ENCODE measurements around the gene KATNB1. TPM values are rescaled to one million over a fixed set of nuclear protein-coding genes. Genes with fewer than 3 reads are reported as not detected.

KATNB1 gene
- polyA plus RNA-seq, 4 donors = 9.6 to 19.3 (median 12.1) TPM

DNA sequence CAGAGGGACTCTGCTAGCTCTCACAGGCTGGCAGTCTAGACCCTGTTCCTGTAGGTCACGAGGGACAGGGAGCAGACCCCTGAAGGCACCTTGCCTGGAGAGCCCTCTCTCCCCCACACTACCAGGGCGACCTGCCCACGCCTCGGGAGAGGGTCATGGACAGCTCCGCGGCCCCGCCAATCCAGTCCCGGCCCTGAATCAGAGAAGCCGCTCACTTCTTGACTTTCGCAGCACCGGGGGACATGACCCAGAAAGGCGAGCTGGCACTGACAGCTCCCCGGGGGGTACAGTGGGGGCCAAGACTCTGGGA is 61.6 kb downstream of the KATNB1 start:
- Histone ChIP-seq H3K36me3 (ENCODE audit: control insufficient read depth in 3 of 3, insufficient read depth in 2 of 3, low read depth in 1 of 3, low read length in 3 of 3) (peaks cover 0 to 45% (median 3%) of the 10 kb centered on the region in 3 donors), H3K27me3 (ENCODE audit: control insufficient read depth in 3 of 3, insufficient read depth in 3 of 3, low read length in 3 of 3) (no peaks in the 10 kb centered on the region), H3K4me1 (ENCODE audit: control insufficient read depth in 3 of 3, insufficient read depth in 2 of 3, low read depth in 1 of 3, low read length in 2 of 3) (peaks cover 14 to 58% (median 19%) of the 10 kb centered on the region in 3 donors), H3K4me3 (ENCODE audit: low read depth in 1 of 3, low read length in 3 of 3) (peak overlapping the region in 2 of 3 donors; percentile 40 to 52), H3K27ac (ENCODE audit: low read depth in 1 of 3, low read length in 2 of 3) (peak overlapping the region in 1 of 3 donors; percentile 92), H3K9me3 (ENCODE audit: control insufficient read depth in 2 of 2, insufficient read depth in 1 of 2, low read depth in 1 of 2, low read length in 1 of 2) (no peaks in the 10 kb centered on the region)
- WGBS, 3 donors = 38 to 65% (median 56%) methylated on average over 10 to 13 of the region's 13 CpGs
- DNase-seq (no peak), FAIRE-seq (no peak)

DNA sequence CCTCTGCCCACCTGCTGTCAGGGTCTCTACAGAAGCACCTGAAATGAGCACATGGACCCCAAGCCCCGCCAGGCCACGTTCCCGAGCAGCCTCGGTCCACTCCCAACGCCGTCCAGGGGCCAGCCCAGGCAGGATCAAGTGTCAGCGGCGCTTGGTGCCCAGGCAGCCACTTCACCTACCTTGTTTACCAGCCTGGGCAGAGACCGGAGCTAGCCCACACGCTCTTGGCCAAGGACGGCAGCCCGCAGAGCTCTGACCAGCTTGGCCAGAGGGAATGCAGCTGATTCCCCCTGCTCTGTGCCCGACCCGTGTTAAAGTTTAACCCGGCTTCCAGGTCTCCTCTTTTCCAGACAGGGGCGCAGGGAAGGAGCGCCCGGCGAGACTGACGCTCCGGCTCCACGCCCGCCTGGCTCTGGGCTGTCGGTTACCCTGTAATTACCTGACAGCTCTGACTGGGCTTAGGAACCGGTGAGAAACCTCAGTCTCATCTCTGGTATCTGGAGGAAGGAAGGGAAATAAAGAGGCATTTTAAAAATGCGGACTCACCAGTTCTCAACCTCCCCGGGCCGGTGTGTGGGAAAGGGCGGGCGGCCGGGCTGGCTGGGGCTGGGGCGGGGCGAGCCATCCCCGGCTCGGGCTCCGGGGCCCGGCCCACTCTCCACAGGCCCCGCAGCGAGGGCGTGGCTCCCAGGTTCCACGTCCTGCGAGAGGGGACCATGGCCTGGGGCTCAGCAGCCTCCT is 62.1 kb downstream of the KATNB1 start:
- FAIRE-seq = no peak

DNA sequence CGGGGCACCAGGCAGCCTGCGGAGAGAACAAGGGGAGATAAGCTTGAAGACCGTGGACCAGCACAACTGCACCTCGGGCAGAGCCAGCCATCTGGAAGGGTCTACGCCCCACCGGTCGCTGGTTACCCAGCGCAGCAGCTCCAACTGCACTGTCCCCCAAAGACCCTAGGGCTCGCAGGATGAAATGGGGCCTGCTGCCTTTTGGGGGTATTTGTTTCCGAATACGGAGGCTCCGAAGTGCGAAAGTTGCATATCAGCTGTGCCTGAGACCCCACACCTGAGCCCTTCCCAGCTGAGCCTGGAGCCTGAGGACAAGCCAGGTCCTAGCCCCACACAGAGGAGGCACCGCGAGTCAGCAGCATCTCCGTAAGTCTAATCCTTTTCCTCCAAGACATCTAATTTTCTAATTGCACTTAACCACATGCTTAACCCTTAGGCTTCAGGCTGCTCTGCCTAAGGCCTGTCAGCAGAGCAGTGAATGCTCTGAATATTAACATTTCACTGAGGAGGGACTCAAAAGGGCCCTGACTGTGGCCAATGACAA is 62.8 kb downstream of the KATNB1 start:
- peak overlapping the region in 2 of 3 donors; percentile 34 to 40 for H3K4me3 ChIP-seq (ENCODE audit: low read depth in 1 of 3, low read length in 3 of 3)
- H3K4me1 ChIP-seq (ENCODE audit: control insufficient read depth in 3 of 3, insufficient read depth in 2 of 3, low read depth in 1 of 3, low read length in 2 of 3) = peaks cover 19 to 67% (median 19%) of the 10 kb centered on the region in 3 donors
- WGBS, 3 donors = 39 to 68% (median 41%) methylated on average over 14 to 16 of the region's 16 CpGs
- no peaks in the 10 kb centered on the region for H3K9me3 ChIP-seq (ENCODE audit: control insufficient read depth in 2 of 2, insufficient read depth in 1 of 2, low read depth in 1 of 2, low read length in 1 of 2)
- FAIRE-seq (no peak), DNase-seq (no peak)
- peak overlapping the region in 1 of 3 donors; percentile 92 for H3K27ac ChIP-seq (ENCODE audit: low read depth in 1 of 3, low read length in 2 of 3)
- H3K27me3 ChIP-seq (ENCODE audit: control insufficient read depth in 3 of 3, insufficient read depth in 3 of 3, low read length in 3 of 3) = no peaks in the 10 kb centered on the region
- H3K36me3 ChIP-seq (ENCODE audit: control insufficient read depth in 3 of 3, insufficient read depth in 2 of 3, low read depth in 1 of 3, low read length in 3 of 3) = peaks cover 0 to 40% (median 3%) of the 10 kb centered on the region in 3 donors

More for the DNA sequence above, 62.1 kb downstream of the KATNB1 start:
- Histone ChIP-seq H3K4me3 (ENCODE audit: low read depth in 1 of 3, low read length in 3 of 3) (peak overlapping the region in 2 of 3 donors; percentile 40 to 52), H3K36me3 (ENCODE audit: control insufficient read depth in 3 of 3, insufficient read depth in 2 of 3, low read depth in 1 of 3, low read length in 3 of 3) (peaks cover 0 to 40% (median 3%) of the 10 kb centered on the region in 3 donors), H3K27ac (ENCODE audit: low read depth in 1 of 3, low read length in 2 of 3) (peak overlapping the region in 2 of 3 donors; percentile 46 to 92), H3K27me3 (ENCODE audit: control insufficient read depth in 3 of 3, insufficient read depth in 3 of 3, low read length in 3 of 3) (no peaks in the 10 kb centered on the region), H3K4me1 (ENCODE audit: control insufficient read depth in 3 of 3, insufficient read depth in 2 of 3, low read depth in 1 of 3, low read length in 2 of 3) (peaks cover 14 to 60% (median 19%) of the 10 kb centered on the region in 3 donors), H3K9me3 (ENCODE audit: control insufficient read depth in 2 of 2, insufficient read depth in 1 of 2, low read depth in 1 of 2, low read length in 1 of 2) (no peaks in the 10 kb centered on the region)
- 9 to 57% (median 37%) methylated on average over 39 to 42 of the region's 42 CpGs for WGBS, 3 donors
- peak; percentile 74 to 90 for DNase-seq

DNA sequence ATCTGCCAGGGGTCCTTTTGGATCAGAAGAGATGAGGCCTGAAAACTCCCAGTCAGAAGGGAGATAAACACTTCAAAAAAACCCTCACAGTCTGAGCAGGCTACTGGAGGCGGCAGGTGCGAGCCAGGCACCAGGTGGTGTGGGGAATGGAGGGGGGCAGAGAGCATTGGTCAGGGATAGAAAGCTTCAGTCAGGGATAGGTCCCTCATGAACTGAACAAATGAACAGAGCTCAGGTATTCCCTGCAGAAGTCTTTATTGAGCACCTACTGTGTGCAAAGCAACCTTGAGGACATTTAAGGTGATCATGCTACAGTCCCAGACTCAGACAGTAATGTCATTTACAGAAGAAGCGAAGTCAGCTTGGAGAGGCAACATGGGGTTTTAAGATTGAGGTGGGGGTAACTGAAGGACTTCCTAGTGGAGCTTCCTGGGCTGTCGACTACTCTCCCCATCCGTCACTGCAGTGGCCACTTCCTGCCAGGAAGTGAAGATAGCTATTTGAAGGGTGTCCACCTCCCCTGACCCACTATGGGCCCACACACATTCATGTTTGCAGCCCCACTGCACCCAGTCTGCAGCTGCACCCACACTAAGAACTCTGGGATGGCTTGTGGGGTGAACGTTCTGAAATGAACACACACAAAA is 63.5 kb downstream of the KATNB1 start:
- DNase-seq = no peak
- Histone ChIP-seq H3K27me3 (ENCODE audit: control insufficient read depth in 3 of 3, insufficient read depth in 3 of 3, low read length in 3 of 3) (no peaks in the 10 kb centered on the region), H3K4me3 (ENCODE audit: low read depth in 1 of 3, low read length in 3 of 3) (peak overlapping the region in 1 of 3 donors; percentile 34), H3K9me3 (ENCODE audit: control insufficient read depth in 2 of 2, insufficient read depth in 1 of 2, low read depth in 1 of 2, low read length in 1 of 2) (no peaks in the 10 kb centered on the region), H3K36me3 (ENCODE audit: control insufficient read depth in 3 of 3, insufficient read depth in 2 of 3, low read depth in 1 of 3, low read length in 3 of 3) (peaks cover 0 to 36% (median 3%) of the 10 kb centered on the region in 3 donors), H3K4me1 (ENCODE audit: control insufficient read depth in 3 of 3, insufficient read depth in 2 of 3, low read depth in 1 of 3, low read length in 2 of 3) (peaks cover 19 to 69% (median 19%) of the 10 kb centered on the region in 3 donors), H3K27ac (ENCODE audit: low read depth in 1 of 3, low read length in 2 of 3) (peak overlapping the region in 1 of 3 donors; percentile 92)
- 46 to 59% (median 50%) methylated on average over 6 of the region's 6 CpGs for WGBS, 3 donors
- FAIRE-seq = no peak

DNA sequence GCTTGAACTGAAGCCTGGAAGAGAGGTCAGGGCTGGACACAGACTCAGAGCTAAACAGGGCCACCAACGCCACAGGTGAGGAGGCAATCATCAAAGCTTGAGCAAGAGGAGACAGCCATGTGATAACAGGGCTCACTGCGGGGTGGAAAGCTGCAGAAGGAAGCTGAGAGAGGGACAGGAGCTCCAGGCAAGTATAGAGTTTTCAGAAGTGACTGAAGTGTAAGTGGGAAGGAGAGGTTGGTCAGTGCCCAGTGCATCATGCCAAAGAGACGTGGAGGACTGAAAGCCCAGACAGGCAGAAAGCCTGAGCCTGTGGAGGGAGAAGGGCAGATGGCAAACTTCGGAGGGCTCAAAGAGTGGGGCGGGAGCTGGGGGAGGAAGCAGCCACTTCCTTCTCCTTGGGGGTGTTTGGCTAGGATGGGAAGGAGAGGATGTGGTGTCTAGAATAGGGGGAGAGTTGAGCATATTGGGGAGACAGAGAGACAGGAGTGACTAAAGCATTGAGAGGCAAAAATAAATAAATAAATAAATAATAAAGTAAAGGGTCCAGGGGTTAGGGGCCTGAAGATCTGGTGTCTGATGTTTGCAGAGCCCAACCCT is 64.1 kb downstream of the KATNB1 start:
- WGBS, 3 donors = 38 to 45% (median 44%) methylated on average over 4 to 5 of the region's 5 CpGs
- H3K9me3 ChIP-seq (ENCODE audit: control insufficient read depth in 2 of 2, insufficient read depth in 1 of 2, low read depth in 1 of 2, low read length in 1 of 2) = no peaks in the 10 kb centered on the region
- peaks cover 19 to 69% (median 19%) of the 10 kb centered on the region in 3 donors for H3K4me1 ChIP-seq (ENCODE audit: control insufficient read depth in 3 of 3, insufficient read depth in 2 of 3, low read depth in 1 of 3, low read length in 2 of 3)
- peak overlapping the region in 1 of 3 donors; percentile 92 for H3K27ac ChIP-seq (ENCODE audit: low read depth in 1 of 3, low read length in 2 of 3)
- H3K4me3 ChIP-seq (ENCODE audit: low read depth in 1 of 3, low read length in 3 of 3) = no peak overlapping the region
- FAIRE-seq (no peak), DNase-seq (peak in 1 of 2 donors; percentile 46)
- peaks cover 0 to 29% (median 3%) of the 10 kb centered on the region in 3 donors for H3K36me3 ChIP-seq (ENCODE audit: control insufficient read depth in 3 of 3, insufficient read depth in 2 of 3, low read depth in 1 of 3, low read length in 3 of 3)
- H3K27me3 ChIP-seq (ENCODE audit: control insufficient read depth in 3 of 3, insufficient read depth in 3 of 3, low read length in 3 of 3) = no peaks in the 10 kb centered on the region

DNA sequence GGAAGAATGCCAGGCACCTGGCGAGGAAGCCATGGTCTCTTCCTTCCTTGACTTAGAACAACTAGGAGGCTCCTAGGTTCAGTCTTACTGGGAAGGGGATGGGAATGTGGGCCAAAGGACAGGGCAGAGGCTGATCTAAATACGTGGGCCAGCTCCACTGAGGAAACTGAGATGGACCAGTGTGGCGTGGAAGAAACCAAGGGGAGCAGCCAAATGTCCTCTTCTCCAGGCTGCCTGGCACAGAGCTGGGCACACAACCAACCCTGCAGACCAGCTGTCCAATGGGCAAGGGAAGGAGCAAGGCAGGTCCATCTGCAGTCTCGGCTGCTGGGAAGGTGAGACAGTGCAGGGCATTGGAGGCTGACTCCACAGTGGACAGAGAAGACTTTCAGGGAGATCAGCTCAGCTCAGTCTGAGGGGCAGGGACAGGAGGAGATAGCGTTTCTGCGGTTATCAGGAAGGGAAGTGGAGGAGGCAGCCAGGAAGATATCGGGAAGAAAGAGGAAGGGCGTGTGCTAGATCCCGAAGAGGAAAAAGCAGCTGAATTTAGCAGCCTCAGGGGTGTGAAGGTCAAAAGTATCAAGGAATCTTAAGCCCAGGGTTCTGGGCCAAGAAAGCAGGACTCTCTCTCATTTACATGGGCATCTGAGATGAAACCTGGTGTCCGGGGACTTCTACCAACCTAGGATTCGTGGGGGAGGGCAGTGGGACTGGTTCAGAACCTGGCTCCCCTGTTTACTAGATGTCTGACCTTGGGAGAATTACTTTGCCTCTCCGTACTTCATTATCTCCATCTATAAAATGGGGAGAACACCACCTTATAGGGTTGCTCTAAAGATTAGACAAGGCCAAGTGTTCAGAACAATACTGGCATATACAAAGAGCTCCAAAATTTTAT is 64.9 kb downstream of the KATNB1 start:
- H3K27me3 ChIP-seq (ENCODE audit: control insufficient read depth in 3 of 3, insufficient read depth in 3 of 3, low read length in 3 of 3) = no peaks in the 10 kb centered on the region
- WGBS, 3 donors = 22 to 47% (median 31%) methylated on average over 12 of the region's 12 CpGs
- FAIRE-seq (no peak), DNase-seq (peak; percentile 44 to 46)
- H3K36me3 ChIP-seq (ENCODE audit: control insufficient read depth in 3 of 3, insufficient read depth in 2 of 3, low read depth in 1 of 3, low read length in 3 of 3) = peaks cover 0 to 22% (median 3%) of the 10 kb centered on the region in 3 donors
- peaks cover 19 to 68% (median 19%) of the 10 kb centered on the region in 3 donors for H3K4me1 ChIP-seq (ENCODE audit: control insufficient read depth in 3 of 3, insufficient read depth in 2 of 3, low read depth in 1 of 3, low read length in 2 of 3)
- peak overlapping the region in 1 of 3 donors; percentile 70 for H3K4me3 ChIP-seq (ENCODE audit: low read depth in 1 of 3, low read length in 3 of 3)
- H3K27ac ChIP-seq (ENCODE audit: low read depth in 1 of 3, low read length in 2 of 3) = peak overlapping the region in 2 of 3 donors; percentile 50 to 92
- H3K9me3 ChIP-seq (ENCODE audit: control insufficient read depth in 2 of 2, insufficient read depth in 1 of 2, low read depth in 1 of 2, low read length in 1 of 2) = no peaks in the 10 kb centered on the region

DNA sequence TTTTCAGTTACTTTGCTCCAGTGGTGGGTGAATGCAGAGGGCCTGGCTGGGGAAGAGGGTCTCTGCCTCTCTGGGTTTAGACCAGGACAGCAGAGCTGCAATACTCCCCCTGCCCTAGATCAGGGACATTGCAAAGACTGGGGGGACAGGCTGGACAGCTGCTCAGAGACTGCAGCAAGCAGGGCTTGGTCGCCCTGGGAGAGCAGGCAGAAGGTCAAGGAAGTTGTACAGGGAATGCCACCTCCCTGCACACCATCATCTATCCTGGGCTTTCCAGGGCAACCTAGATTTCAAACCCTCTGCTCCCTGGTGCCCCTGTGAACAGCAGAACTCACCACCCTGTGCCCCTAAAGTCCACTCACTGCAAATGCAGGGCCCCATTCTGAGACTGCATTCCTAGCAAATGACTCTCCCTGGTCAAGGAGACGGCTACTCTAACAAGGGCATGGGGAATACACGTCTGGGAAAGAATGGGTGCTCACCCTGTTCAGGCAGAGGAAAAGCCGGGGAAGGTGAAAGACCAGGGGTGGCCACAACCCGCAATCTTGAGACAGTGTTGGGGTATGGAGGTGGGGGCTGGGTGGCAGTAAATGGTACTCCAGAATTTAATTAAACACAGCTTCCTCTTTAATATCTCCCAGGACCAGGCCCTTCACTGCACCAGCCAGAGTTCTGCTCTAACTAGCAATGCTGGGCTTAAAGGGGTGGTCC is 65.7 kb downstream of the KATNB1 start:
- 55 to 68% (median 58%) methylated on average over 5 of the region's 5 CpGs for WGBS, 3 donors
- H3K27ac ChIP-seq (ENCODE audit: low read depth in 1 of 3, low read length in 2 of 3) = peak overlapping the region; percentile 11 to 92 (median 66)
- H3K4me3 ChIP-seq (ENCODE audit: low read depth in 1 of 3, low read length in 3 of 3) = peak overlapping the region in 2 of 3 donors; percentile 39 to 70
- no peaks in the 10 kb centered on the region for H3K9me3 ChIP-seq (ENCODE audit: control insufficient read depth in 2 of 2, insufficient read depth in 1 of 2, low read depth in 1 of 2, low read length in 1 of 2)
- FAIRE-seq = no peak
- no peaks in the 10 kb centered on the region for H3K27me3 ChIP-seq (ENCODE audit: control insufficient read depth in 3 of 3, insufficient read depth in 3 of 3, low read length in 3 of 3)
- H3K36me3 ChIP-seq (ENCODE audit: control insufficient read depth in 3 of 3, insufficient read depth in 2 of 3, low read depth in 1 of 3, low read length in 3 of 3) = peaks cover 0 to 18% (median 3%) of the 10 kb centered on the region in 3 donors
- DNase-seq = peak in 1 of 2 donors; percentile 68
- peaks cover 19 to 66% (median 19%) of the 10 kb centered on the region in 3 donors for H3K4me1 ChIP-seq (ENCODE audit: control insufficient read depth in 3 of 3, insufficient read depth in 2 of 3, low read depth in 1 of 3, low read length in 2 of 3)
